Measurements from ENCODE around the gene FCRL2. TPM values are rescaled to one million over a fixed set of nuclear protein-coding genes. Genes with fewer than 3 reads are reported as not detected.

The FCRL2 gene
- total RNA-seq, 3 donors from 2014 or later: 0.05 TPM; not detected in 2

GRCh38 chr1:157724537-157725220 is 52.3 kb downstream of the FCRL2 start:
- no peak for DNase-seq
- ATAC-seq: peak in 1 of 2 donors; percentile 54
- peaks cover 19% of the 10 kb centered on the region for H3K4me1 Mint-ChIP-seq (ENCODE audit: low read depth)
- no peaks in the 10 kb centered on the region for H3K36me3 Mint-ChIP-seq (ENCODE audit: insufficient read depth)
- no peaks in the 10 kb centered on the region for H3K27me3 Mint-ChIP-seq (ENCODE audit: low read depth)
- no peak overlapping the region for H3K4me3 Mint-ChIP-seq
- H3K9me3 Mint-ChIP-seq: peaks cover 10% of the 10 kb centered on the region

GRCh38 chr1:157723157-157723556 is 53.8 kb downstream of the FCRL2 start:
- ATAC-seq: no peak
- peaks cover 19% of the 10 kb centered on the region for H3K4me1 Mint-ChIP-seq (ENCODE audit: low read depth)

GRCh38 chr1:157721985-157722384 is 54.9 kb downstream of the FCRL2 start:
- no peak for ATAC-seq
- peaks cover 10% of the 10 kb centered on the region for H3K9me3 Mint-ChIP-seq
- DNase-seq: no peak
- no peaks in the 10 kb centered on the region for H3K36me3 Mint-ChIP-seq (ENCODE audit: insufficient read depth)
- no peaks in the 10 kb centered on the region for H3K27me3 Mint-ChIP-seq (ENCODE audit: low read depth)
- H3K4me1 Mint-ChIP-seq (ENCODE audit: low read depth): peaks cover 15% of the 10 kb centered on the region
- no peak overlapping the region for H3K4me3 Mint-ChIP-seq

More at GRCh38 chr1:157723157-157723556, 53.8 kb downstream of the FCRL2 start:
- H3K27me3 Mint-ChIP-seq (ENCODE audit: low read depth): no peaks in the 10 kb centered on the region
- no peak overlapping the region for H3K4me3 Mint-ChIP-seq
- DNase-seq: no peak
- H3K9me3 Mint-ChIP-seq: peaks cover 10% of the 10 kb centered on the region
- H3K36me3 Mint-ChIP-seq (ENCODE audit: insufficient read depth): no peaks in the 10 kb centered on the region

GRCh38 chr1:157715736-157716135 is 61.2 kb downstream of the FCRL2 start:
- H3K27me3 Mint-ChIP-seq (ENCODE audit: low read depth): no peaks in the 10 kb centered on the region
- H3K36me3 Mint-ChIP-seq (ENCODE audit: insufficient read depth): no peaks in the 10 kb centered on the region
- peaks cover 1% of the 10 kb centered on the region for H3K9me3 Mint-ChIP-seq
- no peak overlapping the region for H3K4me3 Mint-ChIP-seq
- ATAC-seq: no peak
- no peaks in the 10 kb centered on the region for H3K4me1 Mint-ChIP-seq (ENCODE audit: low read depth)
- DNase-seq: no peak

- Mint-ChIP-seq H3K27me3 (ENCODE audit: low read depth) (no peaks in the 10 kb centered on the region), H3K4me3 (no peak overlapping the region), H3K36me3 (ENCODE audit: insufficient read depth) (no peaks in the 10 kb centered on the region), H3K4me1 (ENCODE audit: low read depth) (peaks cover 3% of the 10 kb centered on the region), H3K9me3 (no peaks in the 10 kb centered on the region)
- no peak for ATAC-seq
- no peak for DNase-seq
These were observed 65.1 kb downstream of the FCRL2 start for GRCh38 chr1:157711802-157712201.

GRCh38 chr1:157704878-157705277 is 72.1 kb downstream of the FCRL2 start:
- peaks cover 5% of the 10 kb centered on the region for H3K27me3 Mint-ChIP-seq (ENCODE audit: low read depth)
- no peak overlapping the region for H3K4me3 Mint-ChIP-seq

GRCh38 chr1:157703981-157704380 is 73.0 kb downstream of the FCRL2 start:
- peaks cover 5% of the 10 kb centered on the region for H3K9me3 Mint-ChIP-seq
- ATAC-seq: no peak
- peaks cover 10% of the 10 kb centered on the region for H3K4me1 Mint-ChIP-seq (ENCODE audit: low read depth)
- no peaks in the 10 kb centered on the region for H3K36me3 Mint-ChIP-seq (ENCODE audit: insufficient read depth)
- H3K27me3 Mint-ChIP-seq (ENCODE audit: low read depth): peaks cover 5% of the 10 kb centered on the region
- no peak overlapping the region for H3K4me3 Mint-ChIP-seq
- no peak for DNase-seq

More at GRCh38 chr1:157704878-157705277, 72.1 kb downstream of the FCRL2 start:
- no peak for ATAC-seq
- Mint-ChIP-seq H3K9me3 (peaks cover 5% of the 10 kb centered on the region), H3K4me1 (ENCODE audit: low read depth) (peaks cover 12% of the 10 kb centered on the region), H3K36me3 (ENCODE audit: insufficient read depth) (no peaks in the 10 kb centered on the region)
- no peak for DNase-seq

- Mint-ChIP-seq H3K27me3 (ENCODE audit: low read depth) (peaks cover 14% of the 10 kb centered on the region), H3K4me1 (ENCODE audit: low read depth) (peaks cover 16% of the 10 kb centered on the region), H3K9me3 (peaks cover 5% of the 10 kb centered on the region), H3K4me3 (no peak overlapping the region), H3K36me3 (ENCODE audit: insufficient read depth) (no peaks in the 10 kb centered on the region)
- DNase-seq (no peak), ATAC-seq (peak in 1 of 2 donors; percentile 46)
These were observed 74.6 kb downstream of the FCRL2 start for GRCh38 chr1:157702308-157702825.

GRCh38 chr1:157700732-157701131 is 76.2 kb downstream of the FCRL2 start, which contains the start of gene FCRL3:
FCRL3 (minus strand) TSS chr1:157700769; CDS start chr1:157700489, 280 bp downstream.
- peak within 1 kb of the TSS; percentile 37 for H3K4me3 Mint-ChIP-seq
- no peak for DNase-seq
- peak; percentile 53 to 80 for ATAC-seq

GRCh38 chr1:157700305-157700704 is 76.6 kb downstream of the FCRL2 start:
- Mint-ChIP-seq H3K27me3 (ENCODE audit: low read depth) (peaks cover 14% of the 10 kb centered on the region), H3K4me1 (ENCODE audit: low read depth) (peaks cover 20% of the 10 kb centered on the region), H3K9me3 (no peaks in the 10 kb centered on the region), H3K36me3 (ENCODE audit: insufficient read depth) (peaks cover 2% of the 10 kb centered on the region), H3K4me3 (peak overlapping the region; percentile 37)
- no peak for DNase-seq
- ATAC-seq: peak in 1 of 2 donors; percentile 6

More at GRCh38 chr1:157700732-157701131, 76.2 kb downstream of the FCRL2 start, which contains the start of gene FCRL3:
- Mint-ChIP-seq H3K9me3 (peaks cover under 1% of the 10 kb centered on the region), H3K36me3 (ENCODE audit: insufficient read depth) (peaks cover 2% of the 10 kb centered on the region), H3K4me1 (ENCODE audit: low read depth) (peaks cover 21% of the 10 kb centered on the region), H3K27me3 (ENCODE audit: low read depth) (peaks cover 14% of the 10 kb centered on the region)

- H3K27me3 Mint-ChIP-seq (ENCODE audit: low read depth): peaks cover 14% of the 10 kb centered on the region
- peaks cover 15% of the 10 kb centered on the region for H3K4me1 Mint-ChIP-seq (ENCODE audit: low read depth)
- DNase-seq: no peak
- ATAC-seq: no peak
- H3K36me3 Mint-ChIP-seq (ENCODE audit: insufficient read depth): peaks cover 2% of the 10 kb centered on the region
- no peak overlapping the region for H3K4me3 Mint-ChIP-seq
- H3K9me3 Mint-ChIP-seq: no peaks in the 10 kb centered on the region
These were observed 79.0 kb downstream of the FCRL2 start for GRCh38 chr1:157697781-157698569.

GRCh38 chr1:157696966-157697628 is 79.8 kb downstream of the FCRL2 start:
- peak in 1 of 2 donors; percentile 33 for ATAC-seq
- Mint-ChIP-seq H3K36me3 (ENCODE audit: insufficient read depth) (peaks cover 2% of the 10 kb centered on the region), H3K9me3 (no peaks in the 10 kb centered on the region), H3K4me1 (ENCODE audit: low read depth) (peaks cover 15% of the 10 kb centered on the region), H3K4me3 (no peak overlapping the region), H3K27me3 (ENCODE audit: low read depth) (peaks cover 10% of the 10 kb centered on the region)
- DNase-seq: no peak

All from activated T-cell treated with anti-CD3 and anti-CD28 coated beads, Interleukin-2, amount 50 U/mL, for 4 hours (primary cell).